ENCODE data around the gene SNED1. TPM values are rescaled to one million over a fixed set of nuclear protein-coding genes. Genes with fewer than 3 reads are reported as not detected.

The SNED1 gene
- total RNA-seq, 2 donors from 2014 or later, result 4.6 TPM

- H3K27ac ChIP-seq, result no peak overlapping the region
These were observed 143.6 kb downstream of the SNED1 start for GRCh38 chr2:241142063-241142462.

GRCh38 chr2:241142593-241142992 lies 144.2 kb downstream of the SNED1 start:
- Histone ChIP-seq H3K4me3 (no peak overlapping the region), H3K9me3 (no peaks in the 10 kb centered on the region), H3K27ac (no peak overlapping the region), H3K36me3 (no peaks in the 10 kb centered on the region), H3K27me3 (no peaks in the 10 kb centered on the region), H3K9ac (ENCODE audit: low read depth in 2 of 2, low read length in 2 of 2) (no peak overlapping the region), H3K4me1 (no peaks in the 10 kb centered on the region)
- intact Hi-C loops (cut with DNase I), result no loop called here
- DNase-seq, result no peak
- no peak for TF ChIP-seq CTCF (IDR thresholded peaks at IDR 0.05)

More at GRCh38 chr2:241142063-241142462, 143.6 kb downstream of the SNED1 start:
- intact Hi-C loops (cut with DNase I), result no loop called here
- Histone ChIP-seq H3K36me3 (no peaks in the 10 kb centered on the region), H3K4me1 (no peaks in the 10 kb centered on the region), H3K9me3 (no peaks in the 10 kb centered on the region), H3K27me3 (no peaks in the 10 kb centered on the region), H3K9ac (ENCODE audit: low read depth in 2 of 2, low read length in 2 of 2) (no peak overlapping the region), H3K4me3 (no peak overlapping the region)
- TF ChIP-seq CTCF (IDR thresholded peaks at IDR 0.05), result no peak
- DNase-seq, result no peak

Other genes with a start within 250 kb of the SNED1 start
- gene KIF1A, start 178.4 kb upstream of the SNED1 start, total RNA-seq, result 1 to 10 TPM; 1.9 to 4.3 TPM
- gene AGXT, start 129.8 kb upstream of the SNED1 start, total RNA-seq, result 1 to 10 TPM; 1.9 to 6.1 TPM
- gene MAB21L4, start 102.5 kb upstream of the SNED1 start, total RNA-seq, result 10 to 100 TPM in 1 of 2 donors, 1 to 10 TPM in 1; 6.1 to 22.2 TPM
- gene CROCC2, start 92.3 kb upstream of the SNED1 start, total RNA-seq, result under 1 TPM in 1 of 2 donors, not detected in 1; 0.05 TPM
- 10 to 100 TPM; 20.2 to 25.5 TPM for gene MTERF4, start 103.7 kb downstream of the SNED1 start, total RNA-seq
- gene PASK, start 150.9 kb downstream of the SNED1 start, total RNA-seq, result 10 to 100 TPM in 1 of 2 donors, 1 to 10 TPM in 1; 5.6 to 39.2 TPM
- gene PPP1R7, start 151.8 kb downstream of the SNED1 start, total RNA-seq, result 10 to 100 TPM; 74.7 to 77.8 TPM
- 10 to 100 TPM; 41.4 to 55.0 TPM for gene ANO7, start 190.1 kb downstream of the SNED1 start, total RNA-seq